Thyroid gland (tissue), 4 donors: ENCODE data around the gene RRP15. TPM values are rescaled to one million over a fixed set of nuclear protein-coding genes. Genes with fewer than 3 reads are reported as not detected.

Experiments
- DNase-seq, 2 donors: peaks; one replicate each; pipeline ENCODE4 v3.0.0-alpha.2; 2019
- H3K27ac ChIP-seq, 3 donors: fragments of 200-600 bp; sonication (generic); 1 replicate in 2 of 3; 2 replicates in 1 of 3; pipeline ENCODE4 v1.5.1; 2016 to 2019; ENCODE audit warnings: mild to moderate bottlenecking in 1 of 3, moderate library complexity in 1 of 3
- H3K27me3 ChIP-seq: fragments of 200-600 bp; sonication (generic); one replicate; pipeline ENCODE4 v1.5.1; 2019
- H3K36me3 ChIP-seq, 2 donors: fragments of 200-600 bp; sonication (generic); one replicate each; pipeline ENCODE4 v1.5.1; 2016 to 2019
- H3K4me1 ChIP-seq, 2 donors: fragments of 200-600 bp; sonication (generic); one replicate each; pipeline ENCODE4 v1.5.1; 2017 to 2019
- H3K4me3 ChIP-seq, 3 donors: fragments of 200-600 bp; sonication (generic); replicated peaks in 1 of 3; 1 replicate in 2 of 3; 2 replicates in 1 of 3; pipeline ENCODE4 v1.5.1; 2016; ENCODE audit warnings: mild to moderate bottlenecking in 1 of 3
- H3K9me3 ChIP-seq: fragments of 200-600 bp; sonication (generic); one replicate; pipeline ENCODE4 v1.5.1; 2017
- POLR2A ChIP-seq, 2 donors: fragments of 450-650 bp; IDR thresholded peaks; one replicate each; pipeline ENCODE4 v1.6.1; 2017; ENCODE audit warnings: antibody characterized with exemption in 2 of 2, mild to moderate bottlenecking in 2 of 2, moderate library complexity in 1 of 2
- WGBS, 2 donors: methylation state at CpG; one replicate each; pipeline ENCODE4 v1.1.5; 2017; 5-methylcytosine and 5-hydroxymethylcytosine counted together
- intact Hi-C: fragments of 100-400 bp; cut with DNase I; formaldehyde crosslinking; loops from one replicate; pipeline ENCODE4 v1.15.1; 2023
- total RNA-seq, 4 donors: library from RNA; depleted of rRNA; stranded (reverse); fragments of >200 nt; gene quantifications; one replicate each; pipeline ENCODE4 v1.2.3, GENCODE V29; 2016
- TF ChIP-seq, protein P1 (sequence below), 6 experiments: fragments of 200-600 bp in 3 of 6; fragments of 450-650 bp in 3 of 6; sonication (generic) in 3 of 6; IDR thresholded peaks; one replicate each; pipeline ENCODE4 v1.5.1; 2016 to 2019; ENCODE audit warnings: antibody characterized with exemption in 6 of 6, mild to moderate bottlenecking in 2 of 6, inconsistent platforms in 1 of 6, moderate library complexity in 1 of 6

Gene RRP15
- total RNA-seq, 4 donors from 2014 or later: 6.0 to 25.0 (median 9.2) TPM

DNA sequence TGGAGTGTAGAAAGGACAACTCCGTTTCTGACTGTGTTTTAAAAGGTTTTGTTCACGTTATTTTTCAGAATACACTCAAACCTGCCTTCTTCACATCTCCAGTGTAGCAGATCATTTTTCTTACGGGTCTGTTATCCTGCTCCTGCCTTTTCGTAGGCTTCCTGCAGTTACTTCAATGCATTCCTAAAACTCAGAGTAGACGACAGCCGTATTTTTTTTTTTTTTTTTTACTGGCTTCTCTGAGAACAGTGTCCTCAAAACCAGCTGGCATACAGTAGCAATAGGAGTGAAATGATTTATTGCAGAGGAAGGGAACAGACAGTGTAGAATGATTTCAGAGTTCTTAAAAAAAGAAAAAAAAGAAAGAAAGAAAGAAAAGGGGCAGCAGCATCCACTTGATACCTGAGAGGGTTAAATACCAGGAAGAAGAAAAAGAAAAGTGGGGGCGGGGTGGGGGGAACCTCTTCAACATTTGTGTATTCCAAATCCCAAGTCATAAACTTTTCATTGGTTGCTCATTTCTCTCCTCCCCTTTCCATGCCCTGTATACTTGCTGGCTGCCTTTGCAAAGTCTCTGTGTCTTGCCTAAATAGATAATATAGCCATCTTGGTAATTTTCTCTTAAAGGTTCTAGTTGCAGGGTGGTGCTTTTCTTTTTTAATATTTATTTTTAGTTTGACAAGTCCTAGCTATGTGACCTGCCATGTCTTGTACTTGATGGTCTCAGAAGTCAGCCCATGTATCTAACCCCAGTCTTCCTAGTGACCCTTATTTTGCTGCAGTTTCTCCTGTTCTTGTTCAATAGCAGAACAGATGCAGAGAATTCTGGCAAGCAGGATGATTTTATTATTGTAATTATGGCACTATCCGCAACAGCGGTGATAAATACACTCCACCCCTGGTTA is 62.9 kb downstream of the RRP15 start:
- H3K27ac ChIP-seq: peak overlapping the region; percentile 72 to 82 (median 82)
- H3K4me1 ChIP-seq: peaks cover 8 to 9% of the 10 kb centered on the region in 2 donors
- H3K9me3 ChIP-seq: no peaks in the 10 kb centered on the region
- WGBS, 2 donors: 8 to 9% methylated on average over 9 of the region's 9 CpGs
- no peak for TF ChIP-seq POLR2A (IDR thresholded peaks at IDR 0.05)
- TF ChIP-seq, protein P1, sequence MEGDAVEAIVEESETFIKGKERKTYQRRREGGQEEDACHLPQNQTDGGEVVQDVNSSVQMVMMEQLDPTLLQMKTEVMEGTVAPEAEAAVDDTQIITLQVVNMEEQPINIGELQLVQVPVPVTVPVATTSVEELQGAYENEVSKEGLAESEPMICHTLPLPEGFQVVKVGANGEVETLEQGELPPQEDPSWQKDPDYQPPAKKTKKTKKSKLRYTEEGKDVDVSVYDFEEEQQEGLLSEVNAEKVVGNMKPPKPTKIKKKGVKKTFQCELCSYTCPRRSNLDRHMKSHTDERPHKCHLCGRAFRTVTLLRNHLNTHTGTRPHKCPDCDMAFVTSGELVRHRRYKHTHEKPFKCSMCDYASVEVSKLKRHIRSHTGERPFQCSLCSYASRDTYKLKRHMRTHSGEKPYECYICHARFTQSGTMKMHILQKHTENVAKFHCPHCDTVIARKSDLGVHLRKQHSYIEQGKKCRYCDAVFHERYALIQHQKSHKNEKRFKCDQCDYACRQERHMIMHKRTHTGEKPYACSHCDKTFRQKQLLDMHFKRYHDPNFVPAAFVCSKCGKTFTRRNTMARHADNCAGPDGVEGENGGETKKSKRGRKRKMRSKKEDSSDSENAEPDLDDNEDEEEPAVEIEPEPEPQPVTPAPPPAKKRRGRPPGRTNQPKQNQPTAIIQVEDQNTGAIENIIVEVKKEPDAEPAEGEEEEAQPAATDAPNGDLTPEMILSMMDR (IDR thresholded peaks at IDR 0.05): no peak
- DNase-seq: peak; percentile 24 to 46
- H3K36me3 ChIP-seq: no peaks in the 10 kb centered on the region
- H3K4me3 ChIP-seq: peak overlapping the region in 2 of 3 donors; percentile 56 to 76
- intact Hi-C loops: loop anchor here (10.0 kb wide), 1 partner anchor 117 kb away; no protein-coding TSS in a partner anchor
- no peaks in the 10 kb centered on the region for H3K27me3 ChIP-seq

DNA sequence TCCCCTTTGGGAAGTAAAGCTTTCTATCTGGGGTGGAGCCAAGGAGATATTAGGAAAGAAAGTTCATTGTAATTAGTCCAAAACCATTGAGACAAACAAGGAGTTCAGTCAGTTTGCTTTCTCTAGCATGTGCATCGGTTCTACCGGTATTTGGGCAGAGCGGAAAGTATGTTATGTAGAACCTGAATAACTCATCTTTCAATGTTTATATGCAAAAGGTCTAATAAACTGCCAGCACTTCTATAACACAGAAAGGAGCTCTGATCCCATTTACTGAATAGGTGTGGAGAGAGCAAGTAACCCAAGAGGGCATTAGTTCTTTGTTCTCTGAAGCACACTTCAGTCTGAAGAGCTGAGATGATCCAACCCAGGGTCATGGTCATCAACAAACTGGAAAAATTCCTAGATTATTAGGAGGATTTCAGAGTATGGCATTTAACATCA is 63.6 kb downstream of the RRP15 start:
- Histone ChIP-seq H3K9me3 (no peaks in the 10 kb centered on the region), H3K27me3 (no peaks in the 10 kb centered on the region), H3K27ac (peak overlapping the region; percentile 72 to 82 (median 82)), H3K36me3 (no peaks in the 10 kb centered on the region), H3K4me1 (peaks cover 8% of the 10 kb centered on the region in 2 donors), H3K4me3 (peak overlapping the region in 1 of 3 donors; percentile 10)
- TF ChIP-seq, protein P1 (IDR thresholded peaks at IDR 0.05): no peak
- no peak for TF ChIP-seq POLR2A (IDR thresholded peaks at IDR 0.05)
- intact Hi-C loops: loop anchor here (10.0 kb wide), 1 partner anchor 116 kb away; no protein-coding TSS in a partner anchor
- no peak for DNase-seq
- WGBS, 2 donors: 9 to 29% methylated on average over 3 of the region's 3 CpGs

DNA sequence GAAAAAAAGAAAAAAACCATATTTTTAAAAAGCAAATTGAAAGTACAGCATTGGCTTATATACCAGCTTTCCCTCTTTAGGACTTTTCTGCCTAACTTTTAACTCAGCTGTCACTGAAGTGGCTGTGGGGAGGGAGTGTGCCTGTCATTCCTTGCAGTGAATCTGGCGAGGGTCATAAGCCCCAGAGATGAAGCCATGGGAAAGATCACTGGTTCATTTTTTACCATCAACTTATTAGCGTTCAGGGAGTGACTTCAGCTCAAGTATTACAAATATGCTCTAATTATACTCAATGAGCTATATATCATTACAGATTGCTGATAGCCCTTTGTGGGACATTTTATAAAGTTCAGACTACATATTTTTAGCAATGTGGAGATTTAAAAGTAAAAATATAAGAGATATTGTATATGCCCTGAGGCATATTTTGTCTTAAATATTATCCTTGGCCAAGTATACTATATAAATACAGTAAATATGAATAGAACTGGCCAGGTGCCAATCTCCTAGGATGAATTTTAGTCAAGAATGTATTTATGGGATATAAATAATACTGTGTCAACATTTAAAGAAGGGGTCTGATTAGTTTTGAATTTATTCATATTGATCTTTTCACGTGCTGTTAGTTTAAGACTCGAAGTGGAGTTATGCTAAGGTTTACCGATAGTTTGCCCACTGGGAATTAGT is 64.4 kb downstream of the RRP15 start:
- peaks cover 8% of the 10 kb centered on the region in 2 donors for H3K4me1 ChIP-seq
- H3K27me3 ChIP-seq: no peaks in the 10 kb centered on the region
- WGBS, 2 donors: 52 to 73% methylated on average over 5 of the region's 5 CpGs
- no peak for DNase-seq
- no peaks in the 10 kb centered on the region for H3K9me3 ChIP-seq
- peak overlapping the region in 2 of 3 donors; percentile 72 to 82 for H3K27ac ChIP-seq
- no peaks in the 10 kb centered on the region for H3K36me3 ChIP-seq
- intact Hi-C loops: loop anchor here (10.0 kb wide), 1 partner anchor 115 kb away; no protein-coding TSS in a partner anchor
- TF ChIP-seq, protein P1 (IDR thresholded peaks at IDR 0.05): no peak
- TF ChIP-seq POLR2A (IDR thresholded peaks at IDR 0.05): no peak
- no peak overlapping the region for H3K4me3 ChIP-seq

GRCh38 chr1:218350035-218350525 is 65.0 kb downstream of the RRP15 start:
- H3K27me3 ChIP-seq: no peaks in the 10 kb centered on the region
- H3K27ac ChIP-seq: peak overlapping the region in 1 of 3 donors; percentile 75
- TF ChIP-seq, protein P1 (IDR thresholded peaks at IDR 0.05): no peak
- TF ChIP-seq POLR2A (IDR thresholded peaks at IDR 0.05): no peak
- H3K9me3 ChIP-seq: no peaks in the 10 kb centered on the region
- H3K4me3 ChIP-seq: no peak overlapping the region
- no peak for DNase-seq
- 61 to 65% methylated on average over 7 of the region's 7 CpGs for WGBS, 2 donors
- H3K4me1 ChIP-seq: peaks cover 5 to 8% of the 10 kb centered on the region in 2 donors
- H3K36me3 ChIP-seq: no peaks in the 10 kb centered on the region
- intact Hi-C loops: no loop called here
